IMR-90 (cell line): ENCODE data around the gene POLR2F. TPM values are rescaled to one million over a fixed set of nuclear protein-coding genes. Genes with fewer than 3 reads are reported as not detected.

Source experiments
- ATAC-seq: fragments of 200-7000 bp; cut with Tn5 transposase; 2 replicates; pipeline ENCODE4 v1.9.1; 2020; ENCODE audit warnings: low read depth, mild to moderate bottlenecking, moderate library complexity
- BruUV-seq: library from RNA; stranded (reverse); fragments of 400-500 nt; replicated peaks from 2 replicates; lab custom pipeline; 2021; lab: Mats Ljungman, UMichigan
- CTCF ChIA-PET: fragments of 300-600 bp; formaldehyde crosslinking; extraction: SDS; loops from one replicate; lab custom pipeline; 2021; ENCODE audit warnings: antibody characterized with exemption; lab: Yijun Ruan, JAX
- POLR2A ChIA-PET: fragments of 300-600 bp; sonication (Branson Sonifier 250); formaldehyde crosslinking; loops from one replicate; lab custom pipeline; 2022; ENCODE audit warnings: antibody characterized with exemption; ENCODE audit not compliant: unreplicated experiment; lab: Charles Lee
- DNase-seq: peaks from one replicate; pipeline ENCODE4 v3.0.0; 2013
- H2AFZ ChIP-seq: replicated peaks from 2 replicates; pipeline ENCODE3; 2013; ENCODE audit warnings: low read length, mild to moderate bottlenecking; ENCODE audit not compliant: poor library complexity
- H2AK5ac ChIP-seq: 2 replicates; pipeline ENCODE4 v1.6.1; 2013; ENCODE audit warnings: low read depth, low read length, inconsistent platforms
- H2AK9ac ChIP-seq: replicated peaks from 2 replicates; pipeline ENCODE3; 2013; ENCODE audit warnings: mild to moderate bottlenecking, low read depth, low read length, moderate library complexity; ENCODE audit not compliant: poor library complexity
- H2BK120ac ChIP-seq: 2 replicates; pipeline ENCODE4 v1.6.1; 2013; ENCODE audit warnings: low read depth, low read length, inconsistent platforms
- H2BK15ac ChIP-seq: 3 replicates; pipeline ENCODE4 v1.6.1; 2013; ENCODE audit warnings: low read depth, low read length, inconsistent platforms
- H2BK20ac ChIP-seq: 2 replicates; pipeline ENCODE4 v1.6.1; 2013; ENCODE audit warnings: low read depth, mild to moderate bottlenecking, inconsistent platforms, low read length, moderate library complexity
- H2BK5ac ChIP-seq: 2 replicates; pipeline ENCODE4 v1.6.1; 2013; ENCODE audit warnings: mild to moderate bottlenecking, low read depth, low read length, inconsistent platforms; ENCODE audit not compliant: poor library complexity, severe bottlenecking
- H3K14ac ChIP-seq: replicated peaks from 2 replicates; pipeline ENCODE4 v1.6.1; 2013; ENCODE audit warnings: low read depth, low read length, inconsistent platforms
- H3K18ac ChIP-seq: 2 replicates; pipeline ENCODE4 v1.6.1; 2013; ENCODE audit warnings: low read depth, low read length, control low read depth
- H3K23ac ChIP-seq: 2 replicates; pipeline ENCODE4 v1.6.1; 2013; ENCODE audit warnings: low read depth, low read length, inconsistent platforms
- H3K27ac ChIP-seq: 2 replicates; pipeline ENCODE4 v1.5.1; 2013; ENCODE audit warnings: mild to moderate bottlenecking, control low read depth, low read length; ENCODE audit not compliant: insufficient read depth
- H3K27me3 ChIP-seq: 2 replicates; pipeline ENCODE4 v1.6.1; 2013; ENCODE audit warnings: low read length; ENCODE audit not compliant: control insufficient read depth, insufficient read depth
- H3K36me3 ChIP-seq: 2 replicates; pipeline ENCODE4 v1.6.1; 2013; ENCODE audit warnings: low read length, mixed read lengths; ENCODE audit not compliant: control insufficient read depth, insufficient read depth
- H3K4ac ChIP-seq: 2 replicates; pipeline ENCODE4 v1.6.1; 2013; ENCODE audit warnings: low read depth, low read length, inconsistent platforms
- H3K4me1 ChIP-seq: 2 replicates; pipeline ENCODE4 v1.6.1; 2013; ENCODE audit warnings: low read length, mixed read lengths; ENCODE audit not compliant: control insufficient read depth, insufficient read depth
- H3K4me2 ChIP-seq: 2 replicates; pipeline ENCODE4 v1.6.1; 2013; ENCODE audit warnings: low read depth, mild to moderate bottlenecking, control low read depth, low read length, moderate library complexity
- H3K4me3 ChIP-seq: 2 replicates; pipeline ENCODE4 v1.5.1; 2013; ENCODE audit warnings: low read depth, mild to moderate bottlenecking, control low read depth, low read length, moderate library complexity; ENCODE audit not compliant: insufficient read depth
- H3K56ac ChIP-seq: 2 replicates; pipeline ENCODE4 v1.6.1; 2013; ENCODE audit warnings: low read length, inconsistent platforms; ENCODE audit not compliant: insufficient read depth; ENCODE audit errors: extremely low read depth
- H3K79me1 ChIP-seq, 2 experiments: 2 replicates each; pipeline ENCODE4 v1.6.1; 2013; ENCODE audit warnings: low read length in 2 of 2, inconsistent platforms in 1 of 2, low read depth in 1 of 2
- H3K9ac ChIP-seq: 2 replicates; pipeline ENCODE4 v1.6.1; 2013; ENCODE audit warnings: low read depth, low read length, control low read depth
- H3K9me1 ChIP-seq: 2 replicates; pipeline ENCODE4 v1.6.1; 2013; ENCODE audit warnings: low read length, inconsistent platforms; ENCODE audit not compliant: insufficient read depth
- H3K9me3 ChIP-seq: 2 replicates; pipeline ENCODE4 v1.6.1; 2013; ENCODE audit warnings: low read length; ENCODE audit not compliant: control insufficient read depth, insufficient read depth
- H4K20me1 ChIP-seq: 2 replicates; pipeline ENCODE4 v1.6.1; 2013; ENCODE audit warnings: low read length, inconsistent platforms; ENCODE audit not compliant: insufficient read depth
- H4K5ac ChIP-seq: 2 replicates; pipeline ENCODE4 v1.6.1; 2013; ENCODE audit warnings: mild to moderate bottlenecking, low read depth, low read length, control low read depth
- H4K8ac ChIP-seq, 2 experiments: 2 replicates each; pipeline ENCODE4 v1.6.1; 2013; ENCODE audit warnings: low read depth in 2 of 2, low read length in 2 of 2, control low read depth in 1 of 2, inconsistent platforms in 1 of 2
- H4K91ac ChIP-seq: 2 replicates; pipeline ENCODE4 v1.6.1; 2013; ENCODE audit warnings: low read depth, low read length, inconsistent platforms; ENCODE audit not compliant: insufficient read depth
- CHD1 ChIP-seq: IDR thresholded peaks from 2 replicates; pipeline ENCODE4 v1.6.1; 2012; ENCODE audit warnings: low read depth, low read length, improper control_type of control experiment
- MAFK ChIP-seq: IDR thresholded peaks from 2 replicates; pipeline ENCODE4 v1.6.1; 2012; ENCODE audit warnings: low read depth, low read length, improper control_type of control experiment
- RCOR1 ChIP-seq: IDR thresholded peaks from 2 replicates; pipeline ENCODE4 v1.6.1; 2012; ENCODE audit warnings: mild to moderate bottlenecking, low read length, improper control_type of control experiment; ENCODE audit not compliant: insufficient replicate concordance
- WGBS, 2 experiments: methylation state at CpG; one replicate each; pipeline versions ENCODE4 v1.1.5 to v1.1.7; 2013; ENCODE audit warnings: missing lambda C conversion rate in 2 of 2; ENCODE audit not compliant: insufficient read length in 1 of 2; ENCODE audit errors: extremely low coverage in 2 of 2; 5-methylcytosine and 5-hydroxymethylcytosine counted together
- dilution Hi-C: fragments of 300-500 bp; cut with HindIII; formaldehyde crosslinking; loops from one replicate; pipeline ENCODE4 v1.14.3; 2018; ENCODE audit warnings: low sequenced_read_pairs; ENCODE audit not compliant: unreplicated experiment
- in situ Hi-C: fragments of 300-500 bp; cut with MboI; formaldehyde crosslinking; loops from 3 replicates; pipeline ENCODE4 v1.14.3; 2019; ENCODE audit warnings: low sequenced_read_pairs, inconsistent platforms, mixed read lengths
- intact Hi-C: fragments of 100-400 bp; cut with micrococcal nuclease; formaldehyde crosslinking; loops from 2 replicates; pipeline ENCODE4 v1.10.0; 2022
- polyA plus RNA-seq, 3 experiments: library from polyadenylated mRNA; depleted of rRNA; stranded (reverse); fragments of >200 nt; gene quantifications; 2 replicates each; pipeline ENCODE4 v1.2.3, GENCODE V29; 2012; ENCODE audit warnings: low replicate concordance in 1 of 3
- total RNA-seq: library from RNA; depleted of rRNA; stranded (reverse); fragments of >200 nt; gene quantifications from 2 replicates; pipeline ENCODE4 v1.2.3, GENCODE V29; 2012

Gene POLR2F
- total and polyA plus RNA-seq, 2 of the 4 experiments (the other 2 are of a cell fraction), result 26.0 to 147 TPM

DNA sequence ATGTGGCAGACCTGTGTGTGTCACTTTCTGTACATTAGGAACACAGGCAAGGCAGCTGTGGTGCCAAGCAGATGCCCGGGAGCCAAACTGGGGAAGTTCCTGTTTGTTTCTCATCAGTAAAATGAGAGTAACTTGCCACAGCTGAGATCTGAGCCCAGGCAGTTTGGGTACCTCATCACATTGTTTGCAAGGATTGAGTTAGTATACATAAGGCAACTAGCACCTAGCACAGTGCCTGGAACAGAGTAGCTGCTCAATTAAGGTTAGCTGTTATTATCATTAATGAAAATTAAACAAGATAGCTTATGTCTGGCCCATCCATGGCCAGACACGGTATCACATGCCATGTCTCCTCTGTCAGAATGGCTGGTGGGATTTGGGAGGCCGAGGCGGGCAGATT, 23.0 kb downstream of the POLR2F start:
- Histone ChIP-seq H2BK15ac (no peak overlapping the region), H2AK5ac (no peak overlapping the region), H3K4me2 (no peak overlapping the region), H3K23ac (no peak overlapping the region), H3K14ac (no peak overlapping the region), H4K20me1 (no peaks in the 10 kb centered on the region; the same call in 1 of the 2 replicates), H3K4ac (no peak overlapping the region), H4K5ac (no peak overlapping the region), H3K36me3 (no peaks in the 10 kb centered on the region; the same call in 1 of the 2 replicates), H2AFZ (peak overlapping the region; percentile 8), H3K79me1 (no peaks in the 10 kb centered on the region), H3K4me1 (no peaks in the 10 kb centered on the region), H3K9me3 (no peaks in the 10 kb centered on the region), H2BK5ac (no peak overlapping the region), H2BK20ac (no peak overlapping the region), H3K27ac (no peak overlapping the region), H2AK9ac (no peak overlapping the region), H2BK120ac (no peak overlapping the region), H4K91ac (no peak overlapping the region), H3K9ac (no peak overlapping the region), H3K18ac (no peak overlapping the region), H3K27me3 (no peaks in the 10 kb centered on the region), H4K8ac (no peak overlapping the region), H3K9me1 (no peaks in the 10 kb centered on the region; the same call in 1 of the 2 replicates), H3K4me3 (no peak overlapping the region), H3K56ac (no peak overlapping the region)
- TF ChIP-seq CHD1 (no peak), RCOR1 (no peak), MAFK (no peak)
- BruUV-seq, result no TSS peak
- dilution Hi-C loops (no loop called here), in situ Hi-C loops (no loop called here), intact Hi-C loops (no loop called here)
- 100% methylated on average over 2 of the region's 4 CpGs; no CpG with 5 or more reads in 1 of the 2 experiments for WGBS, 2 experiments
- ChIA-PET POLR2A (no interaction called here), CTCF (interaction anchor here (0.8 kb wide), 1 partner anchor 84 kb away, joined by 3 read pairs; no protein-coding TSS in a partner anchor)
- ATAC-seq, result no peak
- no peak for DNase-seq
